Tibial nerve (tissue), 3 donors: Measurements from ENCODE around the gene HRCT1.

Experiments
- EP300 ChIP-seq, 2 donors: sonication (generic); formaldehyde crosslinking; IDR thresholded peaks; one replicate each; pipeline ENCODE4 v1.6.1; 2017; ENCODE audit warnings: antibody characterized with exemption in 2 of 2, mild to moderate bottlenecking in 1 of 2
- POLR2A ChIP-seq, 2 donors: fragments of 450-650 bp; IDR thresholded peaks; one replicate each; pipeline ENCODE4 v1.6.1; 2017; ENCODE audit warnings: antibody characterized with exemption in 2 of 2, mild to moderate bottlenecking in 2 of 2, moderate library complexity in 2 of 2

- TF ChIP-seq POLR2A (IDR thresholded peaks at IDR 0.05) (no peak), EP300 (IDR thresholded peaks at IDR 0.05) (peak in 1 of 2 donors; percentile 18)
These were observed 18.1 kb downstream of the HRCT1 start for GRCh38 chr9:35923927-35924763.
